Loucy (cell line): Measurements from ENCODE around the gene ME3.

Experiments
- H2AFZ ChIP-seq: fragments of 200-600 bp; sonication (generic); 2 replicates; pipeline ENCODE4 v1.6.0; 2016; ENCODE audit warnings: antibody characterized with exemption, mild to moderate bottlenecking, low read length, moderate library complexity
- H3F3A ChIP-seq: fragments of 200-600 bp; 2 replicates; pipeline ENCODE4 v1.6.0; 2016; ENCODE audit warnings: antibody characterized with exemption, low read depth, mild to moderate bottlenecking
- H3K27me3 ChIP-seq: fragments of 200-600 bp; sonication (generic); 2 replicates; pipeline ENCODE4 v1.6.1; 2014; ENCODE audit warnings: low read length, mild to moderate bottlenecking; ENCODE audit not compliant: insufficient read depth, poor library complexity, severe bottlenecking
- H3K36me3 ChIP-seq: fragments of 200-600 bp; sonication (generic); 2 replicates; pipeline ENCODE4 v1.6.1; 2016; ENCODE audit warnings: low read length; ENCODE audit not compliant: insufficient read depth
- H3K4me1 ChIP-seq: fragments of 200-600 bp; sonication (generic); 2 replicates; pipeline ENCODE4 v1.5.1; 2014; ENCODE audit warnings: low read length, mild to moderate bottlenecking; ENCODE audit not compliant: insufficient read depth, poor library complexity, severe bottlenecking
- H3K4me2 ChIP-seq: fragments of 200-600 bp; sonication (generic); 2 replicates; pipeline ENCODE4 v1.6.0; 2014; ENCODE audit warnings: antibody characterized with exemption, low read length, low read depth, mild to moderate bottlenecking; ENCODE audit not compliant: poor library complexity, severe bottlenecking
- H3K4me3 ChIP-seq: fragments of 200-600 bp; sonication (generic); 2 replicates; pipeline ENCODE4 v1.5.1; 2014; ENCODE audit warnings: low read length, mild to moderate bottlenecking, mixed read lengths; ENCODE audit not compliant: poor library complexity, severe bottlenecking
- H3K79me2 ChIP-seq: fragments of 200-600 bp; sonication (generic); 2 replicates; pipeline ENCODE4 v1.6.1; 2014; ENCODE audit warnings: low read length; ENCODE audit not compliant: insufficient read depth
- H3K9ac ChIP-seq: fragments of 200-600 bp; sonication (generic); 2 replicates; pipeline ENCODE4 v1.6.0; 2014; ENCODE audit warnings: mild to moderate bottlenecking, low read depth, low read length, moderate library complexity; ENCODE audit not compliant: poor library complexity, severe bottlenecking
- H3K9me2 ChIP-seq: fragments of 200-600 bp; sonication (generic); replicated peaks from 2 replicates; pipeline ENCODE4 v1.6.1; 2016; ENCODE audit warnings: low read depth, low read length, mixed read lengths
- H3K9me3 ChIP-seq: fragments of 200-600 bp; sonication (generic); 2 replicates; pipeline ENCODE4 v1.6.1; 2014; ENCODE audit warnings: mild to moderate bottlenecking, antibody characterized with exemption, low read length, low read depth; ENCODE audit not compliant: insufficient read depth
- H4K20me1 ChIP-seq: fragments of 200-600 bp; sonication (generic); 2 replicates; pipeline ENCODE4 v1.6.0; 2014; ENCODE audit warnings: antibody characterized with exemption, low read length, mild to moderate bottlenecking; ENCODE audit not compliant: insufficient read depth, poor library complexity, severe bottlenecking
- EZH2phosphoT487 ChIP-seq: fragments of 200-600 bp; IDR thresholded peaks from 2 replicates; pipeline ENCODE4 v1.6.1; 2018; ENCODE audit warnings: antibody characterized with exemption, mild to moderate bottlenecking, moderate library complexity, borderline replicate concordance
- TF ChIP-seq, protein P1 (sequence below): fragments of 200-600 bp; sonication (generic); conservative IDR thresholded peaks from 2 replicates; pipeline ENCODE4 v1.5.1; 2014; ENCODE audit warnings: mild to moderate bottlenecking, antibody characterized with exemption, low read length

ME3 gene

DNA sequence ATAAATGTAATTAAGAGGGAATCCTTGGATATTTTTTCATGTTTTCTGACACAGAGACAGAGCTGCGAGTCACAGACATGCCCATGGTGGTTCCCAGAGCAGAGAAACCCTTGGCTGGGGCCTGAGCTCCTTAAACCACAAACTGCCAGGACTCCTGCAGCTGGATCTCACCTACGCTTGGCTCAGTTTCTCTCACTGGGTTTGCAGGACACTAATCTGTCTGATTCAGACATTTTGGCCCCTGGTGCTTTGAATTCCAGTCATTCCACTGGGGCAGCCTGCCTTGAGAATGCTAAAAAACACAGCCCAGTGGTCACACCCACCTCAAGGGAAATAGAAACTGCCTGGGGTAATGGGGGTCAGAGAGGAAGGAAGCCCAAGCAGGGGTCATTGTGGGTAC lies 175.1 kb downstream of the ME3 start:
- Histone ChIP-seq H3K9me3 (no peaks in the 10 kb centered on the region), H3K36me3 (no peaks in the 10 kb centered on the region), H3K9me2 (no peaks in the 10 kb centered on the region), H4K20me1 (no peaks in the 10 kb centered on the region), H3K9ac (peak overlapping the region; percentile 10), H3K4me2 (peak overlapping the region; percentile 4), H3K4me1 (peaks cover 66% of the 10 kb centered on the region), H3F3A (no peaks in the 10 kb centered on the region; the same call in 1 of the 2 replicates), H3K27me3 (no peaks in the 10 kb centered on the region), H3K4me3 (no peak overlapping the region), H3K79me2 (no peaks in the 10 kb centered on the region), H2AFZ (no peak overlapping the region)
- TF ChIP-seq, protein P1, sequence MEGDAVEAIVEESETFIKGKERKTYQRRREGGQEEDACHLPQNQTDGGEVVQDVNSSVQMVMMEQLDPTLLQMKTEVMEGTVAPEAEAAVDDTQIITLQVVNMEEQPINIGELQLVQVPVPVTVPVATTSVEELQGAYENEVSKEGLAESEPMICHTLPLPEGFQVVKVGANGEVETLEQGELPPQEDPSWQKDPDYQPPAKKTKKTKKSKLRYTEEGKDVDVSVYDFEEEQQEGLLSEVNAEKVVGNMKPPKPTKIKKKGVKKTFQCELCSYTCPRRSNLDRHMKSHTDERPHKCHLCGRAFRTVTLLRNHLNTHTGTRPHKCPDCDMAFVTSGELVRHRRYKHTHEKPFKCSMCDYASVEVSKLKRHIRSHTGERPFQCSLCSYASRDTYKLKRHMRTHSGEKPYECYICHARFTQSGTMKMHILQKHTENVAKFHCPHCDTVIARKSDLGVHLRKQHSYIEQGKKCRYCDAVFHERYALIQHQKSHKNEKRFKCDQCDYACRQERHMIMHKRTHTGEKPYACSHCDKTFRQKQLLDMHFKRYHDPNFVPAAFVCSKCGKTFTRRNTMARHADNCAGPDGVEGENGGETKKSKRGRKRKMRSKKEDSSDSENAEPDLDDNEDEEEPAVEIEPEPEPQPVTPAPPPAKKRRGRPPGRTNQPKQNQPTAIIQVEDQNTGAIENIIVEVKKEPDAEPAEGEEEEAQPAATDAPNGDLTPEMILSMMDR, result no peak
- TF ChIP-seq EZH2phosphoT487, result no peak

DNA sequence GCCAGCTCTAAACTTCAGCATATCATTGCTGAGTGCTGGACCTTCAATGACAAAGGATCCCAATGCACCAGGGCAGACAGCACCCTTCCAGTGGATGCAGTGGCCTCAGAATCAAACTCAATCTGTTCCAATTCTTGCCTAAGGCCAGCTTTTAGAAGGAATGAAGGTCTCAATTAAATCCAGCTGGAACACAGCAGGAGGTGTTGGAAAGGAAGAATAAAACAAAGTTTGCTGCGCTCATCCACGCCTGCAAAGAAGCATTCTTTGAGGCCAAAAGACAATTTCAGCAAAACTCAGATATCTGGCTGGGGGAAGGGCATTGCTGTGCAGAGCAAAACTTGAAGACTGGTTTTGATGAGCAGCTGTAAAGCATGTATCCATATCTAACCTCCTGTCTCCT lies 177.1 kb downstream of the ME3 start:
- Histone ChIP-seq H3K9me2 (no peaks in the 10 kb centered on the region), H3F3A (no peaks in the 10 kb centered on the region), H3K4me1 (peaks cover 54% of the 10 kb centered on the region), H3K9ac (no peak overlapping the region), H3K27me3 (no peaks in the 10 kb centered on the region), H3K79me2 (no peaks in the 10 kb centered on the region), H3K4me3 (no peak overlapping the region), H3K36me3 (no peaks in the 10 kb centered on the region), H3K9me3 (no peaks in the 10 kb centered on the region), H2AFZ (no peak overlapping the region), H3K4me2 (no peak overlapping the region), H4K20me1 (no peaks in the 10 kb centered on the region)
- TF ChIP-seq EZH2phosphoT487, result no peak
- TF ChIP-seq, protein P1, result no peak

DNA sequence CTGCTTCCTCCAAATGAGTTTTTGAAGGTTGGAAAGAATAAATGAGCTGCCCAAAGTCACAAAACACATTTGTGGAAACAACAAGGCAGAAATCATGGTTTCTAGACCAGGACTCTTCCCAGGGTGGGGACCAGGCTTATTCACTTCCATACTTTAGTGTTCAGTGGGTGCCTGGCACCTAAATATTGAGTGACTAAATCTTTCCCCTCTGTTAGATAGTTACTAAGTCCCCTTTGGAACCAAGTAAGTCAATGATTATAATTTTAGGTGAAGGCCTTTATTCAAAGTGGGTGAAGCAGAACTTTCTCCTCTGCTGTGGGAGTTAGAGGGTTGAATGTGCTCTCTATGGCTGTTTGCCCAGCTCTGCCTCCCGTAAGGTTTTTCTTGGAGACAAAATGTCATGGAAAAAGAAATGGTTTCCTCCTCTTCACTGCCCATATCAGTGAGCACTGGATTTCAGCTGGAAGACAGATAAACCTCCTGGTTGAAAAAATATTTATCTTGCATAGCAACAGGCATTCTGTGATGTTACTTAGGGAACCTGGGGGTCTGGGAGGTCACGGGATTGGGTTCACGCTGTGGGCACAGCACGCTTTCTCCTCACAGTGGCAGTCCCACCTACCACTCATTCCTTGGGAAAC lies 179.9 kb downstream of the ME3 start:
- no peak overlapping the region for H3K4me3 ChIP-seq
- H3K36me3 ChIP-seq, result no peaks in the 10 kb centered on the region
- no peak overlapping the region for H3K4me2 ChIP-seq
- H2AFZ ChIP-seq, result no peak overlapping the region
- TF ChIP-seq EZH2phosphoT487, result no peak
- H3K79me2 ChIP-seq, result no peaks in the 10 kb centered on the region
- H4K20me1 ChIP-seq, result no peaks in the 10 kb centered on the region
- no peaks in the 10 kb centered on the region for H3F3A ChIP-seq
- H3K27me3 ChIP-seq, result no peaks in the 10 kb centered on the region
- no peaks in the 10 kb centered on the region for H3K9me2 ChIP-seq
- H3K9me3 ChIP-seq, result no peaks in the 10 kb centered on the region
- H3K4me1 ChIP-seq, result peaks cover 31% of the 10 kb centered on the region
- no peak overlapping the region for H3K9ac ChIP-seq

DNA sequence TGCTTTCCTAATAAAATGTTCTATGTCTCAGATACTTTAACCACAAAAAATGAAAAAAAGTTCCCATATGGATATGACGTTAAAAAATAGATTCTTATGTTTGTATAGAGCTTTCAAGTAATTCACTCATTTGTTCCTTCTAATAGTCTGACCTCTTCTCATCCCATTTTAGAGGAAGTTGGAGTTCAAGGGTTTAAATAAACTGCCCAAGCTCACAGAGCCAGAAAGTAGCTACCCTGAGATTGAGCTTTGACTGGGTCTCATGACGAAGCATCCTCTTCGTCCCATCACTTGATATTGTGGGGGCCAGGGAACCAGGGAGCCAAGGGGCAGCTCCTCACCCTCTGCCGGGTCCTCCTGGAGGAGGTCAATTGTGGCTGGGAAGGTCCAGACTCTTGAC lies 181.4 kb downstream of the ME3 start:
- H3K9me2 ChIP-seq, result no peaks in the 10 kb centered on the region
- TF ChIP-seq, protein P1, result no peak
- TF ChIP-seq EZH2phosphoT487, result no peak
- no peak overlapping the region for H3K4me2 ChIP-seq
- no peaks in the 10 kb centered on the region for H3K79me2 ChIP-seq
- no peaks in the 10 kb centered on the region for H3F3A ChIP-seq
- H2AFZ ChIP-seq, result no peak overlapping the region
- H3K4me1 ChIP-seq, result peaks cover 41% of the 10 kb centered on the region
- H3K9ac ChIP-seq, result no peak overlapping the region
- no peaks in the 10 kb centered on the region for H3K36me3 ChIP-seq
- no peaks in the 10 kb centered on the region for H3K27me3 ChIP-seq
- H3K9me3 ChIP-seq, result no peaks in the 10 kb centered on the region
- no peak overlapping the region for H3K4me3 ChIP-seq
- no peaks in the 10 kb centered on the region for H4K20me1 ChIP-seq
